HEK293T (cell line): Measurements from ENCODE around the gene SUPT3H.

ENCODE experiments used
- ARNT ChIP-seq: fragments of 450-650 bp; IDR thresholded peaks from 2 replicates; pipeline ENCODE4 v1.6.1; 2017; ENCODE audit warnings: mild to moderate bottlenecking
- BHLHE40 ChIP-seq: fragments of 450-650 bp; IDR thresholded peaks from 2 replicates; pipeline ENCODE4 v1.6.1; 2016; ENCODE audit warnings: mild to moderate bottlenecking, moderate library complexity, borderline replicate concordance
- ELF4 ChIP-seq: fragments of 450-650 bp; IDR thresholded peaks from 2 replicates; pipeline ENCODE4 v1.6.1; 2017; ENCODE audit warnings: antibody characterized with exemption
- FOXA1 ChIP-seq: fragments of 450-650 bp; IDR thresholded peaks from 2 replicates; pipeline ENCODE4 v1.6.1; 2016; ENCODE audit warnings: mild to moderate bottlenecking
- FOXK2 ChIP-seq: fragments of 450-650 bp; IDR thresholded peaks from 2 replicates; pipeline ENCODE4 v1.6.1; 2016; ENCODE audit warnings: mild to moderate bottlenecking
- FOXM1 ChIP-seq: fragments of 450-650 bp; IDR thresholded peaks from 2 replicates; pipeline ENCODE4 v1.6.1; 2017; ENCODE audit warnings: mild to moderate bottlenecking, borderline replicate concordance
- HDGF ChIP-seq: fragments of 450-650 bp; IDR thresholded peaks from 2 replicates; pipeline ENCODE4 v1.6.1; 2017; ENCODE audit warnings: antibody characterized with exemption, borderline replicate concordance
- L3MBTL2 ChIP-seq: fragments of 450-650 bp; conservative IDR thresholded peaks from 2 replicates; pipeline ENCODE4 v1.6.1; 2016; ENCODE audit warnings: mild to moderate bottlenecking
- NFRKB ChIP-seq: fragments of 450-650 bp; IDR thresholded peaks from 2 replicates; pipeline ENCODE4 v1.6.1; 2016; ENCODE audit warnings: mild to moderate bottlenecking, moderate library complexity
- SP1 ChIP-seq: fragments of 450-650 bp; IDR thresholded peaks from 2 replicates; pipeline ENCODE4 v1.6.1; 2017
- SUZ12 ChIP-seq: fragments of 450-650 bp; IDR thresholded peaks from 2 replicates; pipeline ENCODE4 v1.6.1; 2016; ENCODE audit warnings: mild to moderate bottlenecking
- ZNF384 ChIP-seq: fragments of 450-650 bp; IDR thresholded peaks from 2 replicates; pipeline ENCODE4 v1.6.1; 2016

- no peak for TF ChIP-seq ELF4
- no peak for TF ChIP-seq BHLHE40
- no peak for TF ChIP-seq SP1
- TF ChIP-seq NFRKB: no peak
- no peak for TF ChIP-seq SUZ12
- no peak for TF ChIP-seq ARNT
- no peak for TF ChIP-seq FOXM1
- TF ChIP-seq ZNF384: no peak
- TF ChIP-seq HDGF: no peak
- TF ChIP-seq L3MBTL2: no peak
- no peak for TF ChIP-seq FOXK2
- TF ChIP-seq FOXA1: no peak
These were observed 598.5 kb downstream of the SUPT3H start for GRCh38 chr6:44779130-44779826.
